Endothelial cell of umbilical vein (primary cell): ENCODE data around the gene GTF2IRD1. TPM values are rescaled to one million over a fixed set of nuclear protein-coding genes. Genes with fewer than 3 reads are reported as not detected.

Source experiments
- BruUV-seq: library from RNA; stranded (reverse); fragments of 400-500 nt; replicated peaks from 2 replicates; lab custom pipeline; 2021; lab: Mats Ljungman, UMichigan
- CTCF ChIA-PET: fragments of 300-600, 350-600 bp; sonication (Branson Sonifier 250); formaldehyde crosslinking; loops from one replicate; lab custom pipeline; 2021; ENCODE audit warnings: antibody characterized with exemption, inconsistent platforms; lab: Charles Lee
- POLR2A ChIA-PET: fragments of 300-600, 350-600 bp; sonication (Branson Sonifier 250); formaldehyde crosslinking; loops from one replicate; lab custom pipeline; 2021; ENCODE audit warnings: antibody characterized with exemption, inconsistent platforms; lab: Charles Lee
- DNase-seq: peaks from one replicate; pipeline ENCODE4 v3.0.0-alpha.2; 2011; ENCODE audit warnings: low read depth, low spot score
- FAIRE-seq: peaks from 2 replicates; lab custom pipeline; 2011; peaks lifted over from hg19 to GRCh38; lab: Jason Lieb, UNC
- H2AFZ ChIP-seq: 2 replicates; pipeline ENCODE4 v1.6.0; 2012; ENCODE audit warnings: low read depth, low read length, control low read depth, inconsistent platforms
- H3K27ac ChIP-seq: 2 replicates; pipeline ENCODE4 v1.5.1; 2011; ENCODE audit warnings: low read depth, mild to moderate bottlenecking, control low read depth, low read length, moderate library complexity; ENCODE audit not compliant: insufficient read depth
- H3K27me3 ChIP-seq, 2 experiments: 2 replicates each; pipeline versions ENCODE4 v1.6.0 to v1.6.1; 2011; ENCODE audit warnings: low read length in 2 of 2, mixed read lengths in 1 of 2; ENCODE audit not compliant: control insufficient read depth in 2 of 2, insufficient read depth in 2 of 2
- H3K36me3 ChIP-seq, 2 experiments: 2 replicates in 1 of 2; 3 replicates in 1 of 2; pipeline ENCODE4 v1.5.1; 2011; ENCODE audit warnings: low read length in 2 of 2, mild to moderate bottlenecking in 1 of 2, moderate library complexity in 1 of 2; ENCODE audit not compliant: control insufficient read depth in 2 of 2, insufficient read depth in 2 of 2; ENCODE audit errors: extremely low read depth in 1 of 2
- H3K4me1 ChIP-seq: 3 replicates; pipeline ENCODE4 v1.5.1; 2011; ENCODE audit warnings: mild to moderate bottlenecking, low read length; ENCODE audit not compliant: control insufficient read depth, insufficient read depth; ENCODE audit errors: extremely low read depth
- H3K4me2 ChIP-seq: 2 replicates; pipeline ENCODE4 v1.6.1; 2011; ENCODE audit warnings: low read length, control low read depth, mixed read lengths; ENCODE audit not compliant: insufficient read depth
- H3K4me3 ChIP-seq, 3 experiments: fragments of 200-600 bp in 1 of 3; sonication (generic), shearing (Covaris generic) in 1 of 3; replicated peaks in 1 of 3; 2 replicates each; pipeline ENCODE4 v1.5.1; 2011 to 2016; ENCODE audit warnings: control low read depth in 3 of 3, low read length in 3 of 3, mild to moderate bottlenecking in 2 of 3, inconsistent platforms in 1 of 3, low read depth in 1 of 3, moderate library complexity in 1 of 3; ENCODE audit not compliant: insufficient read depth in 1 of 3
- H3K79me2 ChIP-seq: 2 replicates; pipeline ENCODE4 v1.6.0; 2012; ENCODE audit warnings: low read length, inconsistent platforms; ENCODE audit not compliant: control insufficient read depth, insufficient read depth
- H3K9ac ChIP-seq: replicated peaks from 2 replicates; pipeline ENCODE3; 2011; ENCODE audit warnings: low read length, control low read depth; ENCODE audit not compliant: insufficient read depth; ENCODE audit errors: extremely low read depth
- H3K9me1 ChIP-seq: replicated peaks from 3 replicates; pipeline ENCODE4 v1.6.0; 2011; ENCODE audit warnings: mild to moderate bottlenecking, low read length; ENCODE audit not compliant: control insufficient read depth, insufficient read depth; ENCODE audit errors: extremely low read depth
- H3K9me3 ChIP-seq: replicated peaks from 2 replicates; pipeline ENCODE4 v1.5.1; 2012; ENCODE audit warnings: low read length, inconsistent platforms; ENCODE audit not compliant: control insufficient read depth, insufficient read depth
- H4K20me1 ChIP-seq: replicated peaks from 2 replicates; pipeline ENCODE3; 2011; ENCODE audit warnings: mild to moderate bottlenecking, low read length; ENCODE audit not compliant: control insufficient read depth, insufficient read depth; ENCODE audit errors: extremely low read depth
- CTCF ChIP-seq, 2 donors: IDR thresholded peaks; 1 replicate in 1 of 2; 2 replicates in 1 of 2; pipeline ENCODE4 v1.5.1; 2011; ENCODE audit warnings: low read length in 2 of 2, mild to moderate bottlenecking in 2 of 2, moderate library complexity in 2 of 2, control low read depth in 1 of 2, inconsistent platforms in 1 of 2, low read depth in 1 of 2; ENCODE audit not compliant: insufficient read depth in 1 of 2; ENCODE audit errors: extremely low read depth in 1 of 2
- EZH2 ChIP-seq: IDR thresholded peaks from 2 replicates; pipeline ENCODE4 v1.6.1; 2012; ENCODE audit warnings: borderline replicate concordance, low read depth, mild to moderate bottlenecking, moderate library complexity, low read length, inconsistent platforms; ENCODE audit not compliant: severe bottlenecking
- FOS ChIP-seq: IDR thresholded peaks from 2 replicates; pipeline ENCODE4 v1.6.1; 2011; ENCODE audit warnings: mild to moderate bottlenecking, low read length, moderate library complexity, borderline replicate concordance; ENCODE audit not compliant: insufficient read depth
- GATA2 ChIP-seq: IDR thresholded peaks from 2 replicates; pipeline ENCODE4 v1.7.0; 2011; ENCODE audit warnings: low read depth, mild to moderate bottlenecking, moderate library complexity, mixed read lengths, low read length; ENCODE audit not compliant: insufficient read length, insufficient read depth
- JUN ChIP-seq: IDR thresholded peaks from 2 replicates; pipeline ENCODE4 v1.6.1; 2011; ENCODE audit warnings: borderline replicate concordance, low read depth; ENCODE audit not compliant: insufficient read length, insufficient read depth
- MAX ChIP-seq: IDR thresholded peaks from 2 replicates; pipeline ENCODE4 v1.6.1; 2011; ENCODE audit not compliant: insufficient read depth, insufficient read length
- MYC ChIP-seq: IDR thresholded peaks from one replicate; pipeline ENCODE4 v1.6.1; 2011; ENCODE audit warnings: mild to moderate bottlenecking, low read depth, low read length
- POLR2A ChIP-seq: IDR thresholded peaks from 2 replicates; pipeline ENCODE4 v1.6.1; 2012; ENCODE audit warnings: low read depth, mild to moderate bottlenecking, control low read depth, low read length
- POLR2AphosphoS5 ChIP-seq: IDR thresholded peaks from 2 replicates; pipeline ENCODE4 v1.6.1; 2012; ENCODE audit warnings: low read depth, mild to moderate bottlenecking, control low read depth, low read length, moderate library complexity; ENCODE audit not compliant: insufficient read depth
- dilution Hi-C: fragments of 300-500 bp; cut with MboI; formaldehyde crosslinking; loops from one replicate; pipeline ENCODE4 v1.15.0; 2019; ENCODE audit warnings: low sequenced_read_pairs; ENCODE audit not compliant: extremely low pct_ligation_motif_present
- intact Hi-C: fragments of 100-400 bp; cut with micrococcal nuclease; formaldehyde crosslinking; loops from one replicate; pipeline ENCODE4 v1.10.0; 2022
- polyA plus RNA-seq, 4 experiments: library from polyadenylated mRNA; depleted of rRNA in 3 of 4; stranded (reverse) in 3 of 4; unstranded in 1 of 4; fragments of >200 nt; gene quantifications; 2 replicates each; pipeline versions ENCODE4 v1.2.1 to v1.2.3, GENCODE V29; 2011 to 2012; ENCODE audit warnings: missing spikeins in 1 of 4
- total RNA-seq: library from RNA; stranded (reverse); gene quantifications from 2 replicates; pipeline ENCODE4 v1.2.3, GENCODE V29; 2021

The GTF2IRD1 gene
- total and polyA plus RNA-seq, 2 donors (not counting 3 experiments of a cell fraction or from before 2014, with no cell fraction given): 14.2 to 24.2 TPM

- H3K9me3 ChIP-seq: no peaks in the 10 kb centered on the region
- no peak for TF ChIP-seq FOS
- TF ChIP-seq EZH2: no peak
- no peak for TF ChIP-seq JUN
- TF ChIP-seq MAX: no peak
- TF ChIP-seq POLR2A: no peak
- TF ChIP-seq CTCF (IDR thresholded peaks at IDR 0.05; ENCODE audit: extremely low read depth in 1 of 2, insufficient read depth in 1 of 2, low read depth in 1 of 2, low read length in 2 of 2): no peak
- no peak for TF ChIP-seq GATA2
- no peak for TF ChIP-seq MYC
- no peak for TF ChIP-seq POLR2AphosphoS5
- intact Hi-C loops: no loop called here
- POLR2A ChIA-PET: no interaction called here
- no peaks in the 10 kb centered on the region for H3K36me3 ChIP-seq
- FAIRE-seq (no peak), DNase-seq (no peak)
- no peaks in the 10 kb centered on the region for H4K20me1 ChIP-seq
- H3K4me1 ChIP-seq: no peaks in the 10 kb centered on the region
- H3K9ac ChIP-seq: no peak overlapping the region
- H3K4me3 ChIP-seq: no peak overlapping the region
- dilution Hi-C loops: no loop called here
- no peak overlapping the region for H3K4me2 ChIP-seq
- CTCF ChIA-PET: interaction anchor here (1.0 to 2.3 kb wide), 3 partner anchors 19 to 119 kb away, joined by 3 to 7 read pairs (median 4); no protein-coding TSS in a partner anchor
- no peaks in the 10 kb centered on the region for H3K9me1 ChIP-seq
- H3K27me3 ChIP-seq: no peaks in the 10 kb centered on the region
- H3K79me2 ChIP-seq: no peaks in the 10 kb centered on the region
- BruUV-seq: no TSS peak
- H2AFZ ChIP-seq: no peak overlapping the region
- no peak overlapping the region for H3K27ac ChIP-seq
Measured at GRCh38 chr7:74568658-74569057, 115.0 kb downstream of the GTF2IRD1 start.
